GM18951 (cell line): ENCODE data around the gene JAKMIP1.

ENCODE experiments used
- POLR2A ChIP-seq: IDR thresholded peaks from 4 replicates; pipeline ENCODE4 v1.6.1; 2011; ENCODE audit warnings: mild to moderate bottlenecking; ENCODE audit not compliant: insufficient read length, insufficient read depth; ENCODE audit errors: extremely low read depth
- in situ Hi-C: fragments of 300-500 bp; cut with MboI; formaldehyde crosslinking; loops from one replicate; pipeline ENCODE4 v1.12.0; 2022; ENCODE audit warnings: low sequenced_read_pairs, mixed read lengths, inconsistent platforms; ENCODE audit not compliant: unreplicated experiment

JAKMIP1 gene

DNA sequence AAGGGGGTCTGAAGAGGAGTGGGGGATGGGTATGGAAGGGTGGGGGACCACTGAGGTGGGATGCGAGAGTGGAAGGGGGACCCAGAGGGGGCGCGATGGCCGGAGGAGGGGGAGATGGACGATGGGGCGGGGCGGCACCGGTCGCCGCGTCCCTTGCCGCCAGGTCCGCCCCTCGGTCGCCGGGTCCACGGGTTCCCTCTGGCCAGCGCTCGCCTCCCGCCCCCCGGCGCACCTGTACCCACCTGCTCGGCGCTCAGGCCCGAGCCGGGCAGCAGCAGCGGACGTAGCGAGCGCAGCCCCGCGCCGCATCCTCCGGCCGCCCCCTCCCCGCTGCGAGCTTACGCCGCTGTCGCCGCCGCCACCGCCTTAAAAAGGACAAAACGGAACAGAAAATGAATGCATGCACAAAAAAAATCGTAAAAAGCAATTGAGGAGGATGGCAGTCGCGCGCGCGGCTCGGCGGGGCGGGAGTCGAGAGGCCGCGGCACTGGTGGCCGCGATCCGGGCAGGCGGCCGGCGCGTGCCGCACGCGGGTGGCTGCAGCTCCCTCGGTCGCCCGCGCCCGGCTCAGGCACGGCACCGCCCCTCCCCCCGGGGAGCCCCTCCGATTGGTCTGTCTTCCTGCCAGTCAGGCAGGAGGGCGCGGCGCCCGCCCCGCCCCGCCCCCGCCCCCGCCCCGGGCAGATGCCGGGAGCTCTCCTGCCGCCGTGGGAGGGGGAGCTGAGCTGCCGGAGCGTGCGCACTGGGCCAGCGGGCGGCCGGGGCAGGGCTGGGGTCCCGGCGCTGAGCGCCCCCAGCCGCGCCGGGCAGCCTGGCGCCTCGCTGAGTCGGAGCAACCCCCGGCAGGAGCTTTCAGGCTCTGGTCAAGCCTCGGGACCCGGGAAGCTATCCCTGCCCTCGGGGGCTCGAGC, at the start of gene JAKMIP1:
Gene JAKMIP1, minus strand, starts transcription at position 539 of the 911 bp plus-strand sequence. CDS start 87,699 bp downstream, outside the sequence.
- peak; percentile 37 for TF ChIP-seq POLR2A
- in situ Hi-C loops, result no loop called here

DNA sequence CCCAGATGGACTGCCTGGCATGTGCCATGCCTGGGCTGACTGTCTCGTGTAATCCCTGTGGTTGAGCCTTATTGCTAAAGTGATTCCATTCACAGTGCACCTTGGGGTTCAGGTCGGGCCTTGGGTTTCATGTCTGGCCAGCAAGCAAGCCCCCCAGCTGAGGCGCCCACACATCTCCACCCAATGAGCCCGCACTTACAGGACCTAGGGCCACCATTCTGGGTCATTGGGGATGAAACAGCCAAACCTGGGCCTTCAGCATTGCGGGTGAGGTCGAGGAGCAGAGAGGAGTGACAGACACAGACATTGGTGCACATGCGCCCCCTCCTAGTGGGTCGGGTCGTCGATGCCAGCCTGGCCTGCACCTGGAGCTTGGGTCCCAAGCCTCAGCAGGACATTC, 48.0 kb upstream of the JAKMIP1 start:
- TF ChIP-seq POLR2A, result no peak
- in situ Hi-C loops, result no loop called here

DNA sequence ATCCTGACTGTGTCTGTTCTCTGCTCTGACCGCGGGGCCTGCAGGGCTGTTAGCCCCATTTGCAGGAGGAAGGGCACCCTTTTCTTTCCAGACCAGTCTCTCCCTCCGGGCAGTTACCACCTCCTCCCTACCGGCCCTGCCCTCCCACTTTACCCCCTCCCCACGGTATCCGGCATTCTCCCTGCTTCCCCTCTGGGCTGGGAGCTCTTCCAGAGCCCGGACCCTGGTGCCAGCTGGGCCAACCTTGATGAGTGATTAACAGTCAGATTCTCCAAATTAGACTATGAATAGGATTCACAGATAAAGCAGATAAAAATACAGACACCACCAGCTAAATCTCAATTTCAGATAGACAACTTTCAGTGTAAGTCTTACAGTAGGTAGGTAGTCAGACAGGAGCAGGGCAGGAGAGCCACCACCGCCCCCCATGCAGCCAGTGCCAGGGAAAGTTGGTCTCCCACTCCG, 45.9 kb upstream of the JAKMIP1 start:
- in situ Hi-C loops, result no loop called here
- no peak for TF ChIP-seq POLR2A

DNA sequence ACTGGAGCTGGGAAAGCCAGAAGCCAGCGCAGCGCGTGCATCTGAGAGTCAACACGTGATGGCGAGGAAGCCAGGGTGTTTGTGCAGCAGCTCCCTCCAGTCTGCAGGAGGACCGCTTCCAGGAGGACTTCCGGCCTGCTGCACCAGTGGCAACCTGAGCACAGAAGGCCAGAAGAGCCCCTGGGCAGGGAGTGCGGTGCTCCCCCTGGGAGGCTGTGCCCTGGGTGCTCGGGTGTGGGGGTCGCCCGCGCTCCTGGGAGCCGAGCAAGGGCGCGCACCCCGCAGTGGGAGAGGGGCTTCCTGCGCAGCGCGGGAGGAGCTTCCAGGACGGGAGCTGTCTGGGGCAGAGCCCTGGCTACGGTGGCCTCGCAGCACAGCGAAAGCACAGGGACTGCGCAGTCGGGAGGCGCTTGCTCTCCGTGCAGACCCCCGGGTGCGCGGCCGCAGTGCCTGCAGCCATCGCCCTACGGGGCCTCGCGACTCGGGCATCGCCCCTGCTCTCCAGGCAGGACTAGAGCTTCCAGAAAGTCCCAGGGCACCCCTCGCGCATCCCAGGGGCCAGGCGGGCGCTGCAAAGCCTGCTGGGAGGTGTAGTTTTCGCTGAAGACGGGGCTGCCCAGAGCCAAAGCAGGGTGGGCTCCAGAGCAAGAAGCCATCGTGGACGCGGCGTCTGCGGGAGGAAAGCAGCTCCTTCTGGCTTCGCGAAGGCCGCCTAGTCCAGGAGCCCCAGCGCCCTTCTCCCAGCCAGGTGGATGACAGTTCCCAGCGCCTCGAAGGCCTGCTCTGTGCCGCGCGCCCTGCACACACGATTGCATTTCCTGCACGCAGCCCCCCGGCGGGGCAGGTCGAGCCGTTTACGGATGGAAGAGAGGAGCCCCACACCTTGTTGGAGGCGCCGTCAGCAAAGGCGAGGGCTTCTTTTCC, 45.2 kb upstream of the JAKMIP1 start:
- in situ Hi-C loops, result no loop called here
- TF ChIP-seq POLR2A, result no peak

DNA sequence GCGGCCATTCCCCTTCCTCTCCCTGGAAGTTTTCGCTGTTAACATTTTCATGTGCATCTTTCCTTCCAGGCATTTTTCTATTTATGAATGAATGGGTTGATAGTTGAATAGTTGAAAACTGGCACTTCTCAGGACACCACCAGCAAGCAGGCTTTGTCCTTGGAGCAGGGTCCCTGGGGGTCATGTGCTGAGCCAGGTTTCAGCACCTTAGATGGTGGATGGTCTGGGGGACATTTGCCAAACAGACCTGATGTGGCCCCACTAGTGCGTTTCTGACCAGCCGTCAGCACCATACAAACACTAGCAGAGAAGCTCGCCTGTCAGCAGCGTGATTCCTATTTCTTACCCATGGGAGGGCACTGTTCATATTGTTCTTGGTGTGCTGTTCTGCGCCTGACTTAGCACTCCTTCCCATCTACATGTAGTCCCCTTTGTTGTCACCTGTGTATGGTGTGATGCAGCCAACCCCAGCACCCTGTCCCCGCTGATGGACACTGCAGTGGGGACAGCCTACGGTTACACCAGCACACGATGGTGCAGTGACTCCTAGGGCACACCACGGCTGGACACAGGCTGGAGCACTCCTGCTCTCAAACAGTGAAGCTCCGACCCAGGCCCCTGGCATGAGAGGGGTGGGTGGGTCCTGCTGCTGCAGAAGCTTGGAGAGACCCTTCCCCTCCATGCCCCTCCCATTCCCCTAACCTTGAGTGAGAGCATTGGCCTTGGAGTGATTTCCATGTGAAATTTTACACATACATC, 42.1 kb upstream of the JAKMIP1 start:
- no peak for TF ChIP-seq POLR2A
- in situ Hi-C loops, result no loop called here

DNA sequence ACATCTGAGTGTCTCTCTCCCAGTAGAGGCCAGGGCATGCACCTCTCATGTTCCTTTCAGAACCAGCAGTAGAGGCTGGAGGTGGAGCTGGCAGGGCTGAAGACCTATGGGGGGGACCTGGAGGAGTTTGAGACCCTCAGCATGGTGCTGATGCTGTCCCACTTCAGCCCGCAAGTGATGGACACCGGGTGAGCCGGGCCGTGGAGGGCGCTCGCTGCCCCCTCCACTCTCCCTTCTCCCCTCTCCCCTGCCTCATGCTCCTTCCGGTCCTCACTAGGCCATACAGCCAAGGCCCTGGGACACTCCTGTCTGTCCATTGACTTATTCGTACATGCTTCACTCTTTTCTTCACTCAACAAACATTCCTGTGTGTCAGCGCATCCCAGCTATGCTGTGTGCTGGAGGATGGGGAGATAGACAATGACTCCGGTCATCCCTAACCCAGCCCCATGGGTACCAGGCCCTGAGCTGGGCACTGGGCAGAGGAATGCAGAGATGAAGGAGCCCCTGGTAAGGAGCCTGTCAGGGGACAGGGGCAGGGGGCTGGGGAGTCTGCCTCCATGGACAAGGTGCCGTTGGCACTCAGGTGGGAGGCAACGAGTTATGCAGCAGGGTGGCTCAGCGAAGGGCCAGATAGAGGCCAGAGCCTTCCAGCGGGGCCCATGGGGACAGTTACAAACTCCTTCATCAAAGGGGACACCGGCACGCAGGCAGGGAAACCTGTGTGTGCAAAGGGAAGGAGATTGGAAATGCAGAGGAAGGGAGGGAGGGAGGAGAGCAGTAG, 40.9 kb upstream of the JAKMIP1 start:
- TF ChIP-seq POLR2A, result no peak
- in situ Hi-C loops, result no loop called here

DNA sequence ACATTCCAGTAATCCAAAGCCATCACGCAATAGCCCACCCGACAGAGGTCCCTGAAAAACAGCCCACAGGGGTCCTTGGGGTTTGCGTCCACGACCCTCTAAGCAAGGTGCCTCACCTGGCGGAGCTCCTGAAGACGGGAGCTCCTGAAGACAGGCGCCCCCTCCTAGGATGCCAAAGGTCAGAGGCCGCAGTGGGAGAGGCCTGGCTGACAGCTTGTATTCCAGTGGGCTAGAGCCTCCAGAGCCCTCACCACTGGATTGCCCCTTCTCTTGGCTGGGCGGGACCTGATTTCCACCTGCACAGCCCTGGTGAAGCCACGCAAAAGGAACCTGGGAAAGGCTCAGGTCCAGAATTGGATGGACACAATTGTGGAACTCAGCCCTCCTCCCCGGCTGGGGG, 39.6 kb upstream of the JAKMIP1 start:
- no peak for TF ChIP-seq POLR2A
- in situ Hi-C loops, result no loop called here

DNA sequence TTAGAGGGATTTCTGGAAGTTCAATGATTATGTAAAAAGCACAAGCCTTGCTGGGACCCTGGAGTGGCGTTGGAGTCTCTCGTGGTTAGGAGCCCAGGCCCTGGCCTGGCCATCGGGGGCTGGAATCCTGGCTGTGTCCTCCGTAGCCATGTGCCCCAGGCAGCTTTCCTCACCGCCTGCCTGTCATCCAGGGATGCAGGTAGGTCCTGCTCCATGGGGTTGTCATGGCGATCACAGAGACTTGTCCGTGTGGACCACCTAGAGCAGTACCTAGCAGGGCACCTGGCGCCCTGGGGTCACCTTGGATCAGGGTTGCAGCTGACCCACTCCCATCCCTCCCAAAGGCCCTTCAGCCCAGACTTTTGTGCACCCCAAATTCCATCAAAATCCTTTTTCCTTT, 39.1 kb upstream of the JAKMIP1 start:
- no peak for TF ChIP-seq POLR2A
- in situ Hi-C loops, result no loop called here

DNA sequence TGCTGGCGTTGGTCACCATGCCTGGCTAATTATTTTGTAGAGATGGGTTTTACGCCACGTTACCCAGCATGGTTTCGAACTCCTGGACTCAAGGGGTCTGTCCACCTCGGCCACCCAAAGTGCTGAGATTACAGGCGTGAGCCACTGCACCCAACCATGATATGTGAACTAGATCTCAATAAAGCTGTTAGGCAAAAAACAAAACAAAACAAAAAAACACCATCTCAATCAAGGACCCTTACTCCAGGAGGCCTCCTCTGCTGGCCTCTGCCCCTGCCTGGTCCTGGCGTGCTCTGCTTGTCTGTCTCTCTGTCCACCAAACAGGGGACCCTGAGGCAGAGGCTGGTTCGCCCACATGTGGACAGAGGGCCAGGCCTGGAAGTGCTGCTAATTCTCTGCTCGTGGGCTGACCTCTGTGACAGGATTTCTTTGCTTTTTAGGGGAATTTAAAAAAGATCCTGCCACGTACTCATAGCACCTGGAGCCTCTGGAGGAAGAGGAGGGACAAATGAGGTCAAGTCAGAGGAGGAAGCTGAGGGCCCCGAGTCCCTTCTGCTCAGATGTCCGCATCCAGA, 36.6 kb upstream of the JAKMIP1 start:
- in situ Hi-C loops, result no loop called here
- TF ChIP-seq POLR2A, result no peak

DNA sequence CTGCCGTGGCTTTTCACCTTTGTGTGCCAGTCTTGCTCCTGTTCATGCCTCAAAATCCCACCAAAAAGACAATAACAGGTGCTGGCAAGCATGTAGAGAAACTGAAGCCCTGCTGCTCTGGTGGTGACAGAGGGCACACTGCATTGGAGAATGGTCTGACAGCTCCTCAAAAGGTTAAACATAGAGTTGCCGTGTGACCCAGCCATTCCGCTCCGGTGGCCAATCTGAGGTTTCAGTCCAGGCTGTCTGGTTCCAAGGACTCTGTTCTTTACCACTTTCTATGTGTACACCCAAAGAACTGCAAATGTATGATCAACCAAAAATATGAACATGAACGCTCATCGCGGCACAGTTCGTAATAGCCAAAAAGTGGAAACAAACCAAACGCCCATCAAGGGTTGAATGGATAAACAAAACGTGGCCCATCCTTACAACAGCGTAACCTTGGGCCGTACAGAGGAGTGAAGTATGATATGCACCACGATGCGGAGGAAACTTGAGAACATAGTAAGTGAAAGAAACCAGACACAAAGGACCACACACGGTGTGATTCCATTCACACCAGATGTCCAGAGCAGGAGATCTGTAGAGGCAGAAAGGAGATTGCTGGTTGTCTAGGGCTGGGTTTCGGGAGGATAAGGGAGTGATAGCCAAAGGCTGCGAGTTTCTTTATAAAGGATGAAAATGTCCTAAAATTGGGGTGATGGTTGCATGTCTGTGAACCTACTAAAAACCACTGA, 35.7 kb upstream of the JAKMIP1 start:
- no peak for TF ChIP-seq POLR2A
- in situ Hi-C loops, result no loop called here

DNA sequence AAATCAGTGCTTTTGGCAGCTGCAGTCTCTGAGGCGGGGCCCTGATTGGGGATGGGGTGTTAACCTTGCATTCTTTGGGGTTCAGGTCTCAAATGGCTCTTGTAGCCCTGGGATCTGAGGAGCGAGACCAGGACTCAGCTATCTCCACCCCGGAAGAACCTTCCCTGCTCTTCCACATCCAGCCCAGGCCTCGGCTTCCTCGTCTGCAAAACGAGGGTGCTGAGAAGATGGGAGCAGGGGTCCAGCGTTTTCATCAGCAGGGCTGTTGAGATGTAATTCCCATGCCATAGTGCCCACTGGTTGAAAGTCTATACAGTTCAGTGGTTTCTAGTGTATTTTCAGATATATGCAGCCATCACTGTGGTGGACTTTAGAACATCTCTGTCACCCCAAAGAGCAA, 34.7 kb upstream of the JAKMIP1 start:
- no peak for TF ChIP-seq POLR2A
- in situ Hi-C loops, result no loop called here

DNA sequence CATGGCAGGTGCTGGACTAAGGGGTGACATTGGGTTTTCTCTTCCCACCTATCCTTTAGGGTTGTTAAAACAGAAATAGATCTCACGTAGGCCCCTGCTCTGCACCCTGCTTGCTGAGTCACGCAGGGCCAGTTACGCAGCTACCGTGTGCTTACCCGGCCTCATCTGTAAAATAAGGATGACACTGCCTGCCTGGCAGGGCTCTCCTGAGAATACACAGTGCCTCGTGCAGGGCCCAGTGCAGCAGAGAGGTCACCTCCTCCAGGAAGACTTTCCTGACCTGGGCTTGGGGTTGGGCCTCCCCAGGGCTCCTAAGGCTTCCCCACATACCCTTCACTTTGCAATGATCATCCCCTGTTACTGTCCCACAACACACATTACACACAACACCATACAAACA, 33.6 kb upstream of the JAKMIP1 start:
- TF ChIP-seq POLR2A, result no peak
- in situ Hi-C loops, result no loop called here
